Stimulated activated CD8-positive, alpha-beta memory T cell treated with anti-CD3 and anti-CD28 coated beads, Interleukin-15, amount 100 ng/mL, for 24 hours (primary cell): ENCODE results near the gene CENPA.
"Not testable (repeated sequence)": the region's sequence is repeated elsewhere in the genome, so short reads cannot be mapped to it uniquely, and the experiment has no call there.

Experiments
- DNase-seq: peaks from one replicate; pipeline ENCODE4 v3.0.0-alpha.2; 2020; ENCODE audit warnings: low read depth

CENPA gene

DNA sequence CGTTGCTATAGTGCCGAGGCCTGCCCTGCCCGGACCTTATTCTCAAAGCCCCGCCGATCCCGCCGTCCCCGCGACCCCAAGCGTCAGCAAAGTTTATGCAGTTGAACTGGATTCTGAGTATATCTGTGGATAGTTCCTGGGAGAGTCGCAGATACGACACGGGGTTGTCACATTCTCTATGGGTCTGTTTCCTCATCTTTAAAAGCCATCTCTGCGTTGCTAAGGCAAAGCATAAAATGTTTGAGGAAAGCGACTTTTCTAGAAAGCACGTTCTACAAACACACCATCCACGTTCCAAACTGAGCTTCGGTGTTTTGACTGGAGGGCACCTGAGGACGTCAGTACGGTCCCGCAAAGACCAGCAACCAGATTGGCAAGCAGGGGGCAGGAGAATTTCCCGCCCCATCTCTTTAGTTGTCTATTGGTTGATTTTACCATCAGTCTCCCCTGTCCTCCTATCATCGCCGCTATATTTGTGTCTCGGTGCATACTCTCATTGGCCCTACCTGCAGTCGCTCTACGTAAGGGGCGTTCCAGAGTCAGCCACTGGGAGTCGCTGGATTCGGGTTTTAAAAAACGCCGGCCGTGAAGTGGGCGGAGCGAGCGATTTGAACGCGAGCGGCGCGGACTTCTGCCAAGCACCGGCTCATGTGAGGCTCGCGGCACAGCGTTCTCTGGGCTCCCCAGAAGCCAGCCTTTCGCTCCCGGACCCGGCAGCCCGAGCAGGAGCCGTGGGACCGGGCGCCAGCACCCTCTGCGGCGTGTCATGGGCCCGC, at the start of gene CENPA:
Gene CENPA, plus strand, starts transcription at position 626 of the 776 bp plus-strand sequence. Its CDS starts 141 bp downstream, at position 767.
- peak; percentile 77 for DNase-seq

DNA sequence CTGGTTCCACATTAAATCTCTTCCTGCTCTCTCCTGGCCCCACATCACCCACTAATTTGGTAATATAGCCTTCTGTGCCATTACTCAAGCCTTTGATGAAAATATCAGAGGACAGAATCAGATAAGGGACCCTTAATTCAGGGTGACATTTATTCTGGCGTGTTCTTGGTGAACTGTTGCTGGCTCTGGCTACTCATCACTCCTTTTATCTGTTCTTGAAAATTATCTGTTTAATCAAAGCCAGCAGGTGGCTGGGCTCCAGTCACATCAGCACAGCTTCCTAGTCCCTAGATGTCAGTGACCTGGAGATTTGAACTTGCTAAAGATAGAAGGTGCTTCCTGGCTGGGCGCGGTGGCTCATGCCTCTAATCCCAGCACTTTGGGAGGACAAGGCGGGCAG, 48.6 kb upstream of the CENPA start:
- no peak for DNase-seq

DNA sequence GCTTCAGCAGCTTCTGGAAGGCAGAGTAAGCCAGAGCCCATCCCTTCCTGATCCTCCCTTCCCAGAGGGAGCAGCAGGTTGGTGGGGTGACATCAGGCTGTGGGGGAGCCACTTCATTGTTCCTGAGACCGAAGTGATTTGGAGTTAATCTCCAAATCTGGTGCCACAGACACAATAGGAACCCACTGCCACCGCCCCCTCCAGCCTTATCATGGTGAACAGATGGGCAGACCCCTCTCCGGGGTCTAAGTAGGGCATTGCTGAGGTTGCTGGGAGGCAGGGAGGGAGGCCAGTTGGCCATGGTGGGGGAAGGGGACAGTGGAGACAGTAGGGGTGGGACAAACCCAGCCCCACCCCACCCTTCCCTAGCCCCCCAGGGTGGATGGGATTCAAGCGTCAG, 47.4 kb upstream of the CENPA start:
- DNase-seq: no peak

DNA sequence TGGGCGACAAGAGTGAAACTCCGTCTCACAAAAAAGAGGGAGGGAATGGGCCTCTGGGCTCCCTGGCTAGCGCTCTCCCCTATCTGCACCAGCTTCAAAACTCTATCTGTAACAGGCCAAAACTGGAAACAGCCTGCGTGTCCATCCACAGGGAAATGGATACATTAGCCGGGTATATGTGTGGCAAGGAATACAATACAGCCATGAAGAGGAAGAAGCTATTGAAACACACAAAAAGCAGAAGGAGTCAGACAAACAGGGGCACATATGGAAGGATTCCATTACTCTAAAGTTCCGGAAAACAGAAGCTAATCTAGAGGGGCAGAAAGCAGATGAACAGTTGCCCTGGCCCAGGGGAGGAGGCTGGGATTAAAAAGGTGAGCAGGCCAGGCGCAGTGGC, 46.3 kb upstream of the CENPA start:
- no peak for DNase-seq

DNA sequence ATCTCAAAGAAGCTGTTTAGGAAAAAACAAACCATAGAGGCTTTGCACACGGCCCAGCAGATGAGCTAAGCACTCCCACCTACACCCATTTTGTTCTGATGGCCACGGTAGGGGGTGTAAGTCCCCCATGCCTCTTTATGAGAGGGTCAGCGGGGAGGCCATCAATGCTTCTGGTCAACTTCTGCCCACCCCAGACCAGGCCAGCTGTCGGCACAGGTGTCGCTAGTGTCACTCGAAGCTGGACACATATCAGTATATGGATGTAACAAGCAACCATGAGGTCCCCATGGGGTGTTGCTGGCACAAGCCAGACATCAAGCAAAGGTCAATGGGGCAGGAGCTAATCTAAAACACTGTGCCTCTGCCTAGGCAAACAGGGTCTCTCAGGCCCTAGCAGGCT, 45.5 kb upstream of the CENPA start:
- no peak for DNase-seq

DNA sequence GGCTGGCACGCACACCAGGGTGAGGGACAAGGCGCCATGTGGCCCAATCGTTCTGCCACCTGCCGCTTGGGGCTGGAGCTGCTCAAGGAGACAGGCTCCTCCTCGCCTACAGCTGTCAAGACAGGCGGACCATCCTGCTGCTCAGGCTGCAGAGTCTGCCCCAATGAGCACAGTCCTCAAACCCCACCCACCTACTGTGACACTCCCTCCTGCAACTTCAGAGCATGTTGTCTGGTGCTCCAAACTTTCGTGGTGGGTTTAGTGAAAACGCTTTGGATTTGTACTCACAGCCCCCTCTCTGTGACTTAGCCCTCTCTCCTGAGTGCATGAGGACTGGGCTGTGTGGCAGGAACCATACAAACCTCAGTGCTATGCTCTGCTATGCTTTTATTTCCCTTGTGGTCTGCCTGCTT, 45.0 kb upstream of the CENPA start:
- DNase-seq: no peak

DNA sequence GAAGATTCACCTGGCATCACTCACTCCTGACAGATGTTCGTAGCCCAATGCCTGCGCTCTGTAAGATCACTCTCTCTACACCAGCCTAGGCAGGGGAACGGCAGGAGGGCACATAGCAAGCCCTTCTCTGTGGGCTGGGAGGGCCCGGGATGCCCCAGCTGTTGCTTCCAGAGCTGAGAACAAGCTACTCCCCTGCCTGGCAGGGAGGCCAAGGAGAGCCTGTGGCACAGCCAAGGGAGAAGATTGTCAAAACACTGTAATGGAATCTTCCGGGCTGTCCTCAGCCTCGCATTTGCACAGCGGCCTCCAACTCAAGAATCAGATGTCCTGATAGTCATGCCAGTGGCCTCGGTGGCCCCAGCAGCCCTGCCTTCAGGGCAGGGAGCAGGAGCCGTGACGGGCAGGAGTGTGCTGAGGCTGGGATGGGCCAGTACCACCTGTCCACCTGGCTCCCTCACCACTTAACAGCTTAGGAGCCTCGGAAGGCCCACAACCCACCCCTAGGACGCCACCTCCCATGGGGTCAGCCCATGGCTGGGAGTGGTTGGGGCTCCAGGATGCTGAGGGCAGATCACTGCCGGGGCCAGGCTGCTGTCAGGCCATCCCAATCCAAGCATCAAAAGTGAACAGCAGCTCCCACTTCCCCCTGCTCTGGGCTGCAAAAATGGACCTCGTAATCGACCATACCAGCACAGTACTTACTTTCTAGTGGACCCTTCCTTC, 43.6 kb upstream of the CENPA start:
- DNase-seq: no peak

DNA sequence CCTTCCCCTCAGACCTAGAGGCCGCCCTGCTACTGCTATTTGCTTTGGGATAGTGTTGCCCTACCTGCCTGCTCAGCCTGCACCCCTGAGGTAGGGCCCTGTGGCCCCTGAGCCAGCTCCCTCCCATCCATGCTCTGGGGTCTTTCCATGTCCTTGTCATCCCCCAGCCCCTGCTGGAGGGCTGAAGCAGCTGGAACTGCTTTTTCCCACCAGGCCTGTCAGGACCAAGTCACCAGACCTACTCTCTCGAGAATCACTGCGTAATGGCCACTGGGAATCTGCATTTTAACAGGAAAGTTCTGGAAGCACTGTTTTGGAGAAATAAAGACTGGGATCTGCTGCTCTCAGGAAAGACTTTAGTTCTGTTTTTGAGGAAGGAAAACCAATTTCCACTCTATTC, 42.0 kb upstream of the CENPA start:
- no peak for DNase-seq

DNA sequence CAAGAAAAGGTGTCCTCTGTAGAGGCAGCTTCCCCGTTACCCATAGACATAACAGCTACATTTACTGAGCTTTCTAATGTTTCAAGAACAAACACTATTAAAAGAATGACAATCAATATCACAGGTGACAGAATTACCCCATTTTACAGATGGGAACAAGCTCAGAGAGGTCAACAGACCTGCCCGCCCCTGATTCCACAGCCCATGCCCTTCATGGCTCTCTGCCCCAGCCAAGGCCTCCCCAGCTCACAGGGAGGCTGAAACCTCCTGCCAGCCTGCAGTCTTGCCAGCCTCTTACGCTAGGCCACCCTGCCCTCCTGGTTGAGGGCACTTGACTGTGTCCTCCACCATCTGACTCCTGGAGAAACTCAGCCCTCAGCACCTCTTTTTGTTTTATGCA, 40.9 kb upstream of the CENPA start:
- no peak for DNase-seq

DNA sequence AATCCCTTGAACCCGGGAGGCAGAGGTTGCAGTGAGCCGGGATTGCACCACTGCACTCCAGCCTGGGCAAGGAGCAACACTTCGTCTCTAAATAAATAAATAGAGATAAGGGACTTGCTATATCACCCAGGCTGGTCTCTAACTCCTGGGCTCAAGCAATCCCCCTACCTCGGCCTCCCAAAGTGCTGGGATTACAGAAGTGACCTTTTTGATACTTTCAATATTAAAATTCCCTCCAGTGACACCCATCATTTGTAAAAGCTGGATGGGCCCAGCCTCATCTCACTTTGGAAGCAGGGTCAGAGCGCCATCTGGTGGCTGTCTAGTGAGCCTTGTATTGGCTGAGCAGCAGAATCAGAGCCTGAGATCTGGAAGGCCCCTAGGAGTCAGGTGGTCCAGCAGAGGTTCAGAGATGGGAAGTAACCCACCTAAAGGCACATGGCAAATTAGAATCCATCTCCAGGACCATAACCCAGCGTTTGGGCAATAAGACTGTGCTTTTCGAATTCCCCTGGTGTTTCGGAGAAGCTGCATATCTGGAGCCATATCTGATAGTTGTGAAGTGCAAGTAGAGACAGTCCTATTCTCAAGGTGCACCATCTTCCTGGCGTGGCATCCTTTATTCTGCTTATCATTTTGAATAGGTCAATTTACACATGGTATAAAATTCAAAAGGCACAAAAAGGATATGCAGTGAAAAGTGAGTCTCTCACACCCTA, 40.1 kb upstream of the CENPA start:
- peak; percentile 68 for DNase-seq

DNA sequence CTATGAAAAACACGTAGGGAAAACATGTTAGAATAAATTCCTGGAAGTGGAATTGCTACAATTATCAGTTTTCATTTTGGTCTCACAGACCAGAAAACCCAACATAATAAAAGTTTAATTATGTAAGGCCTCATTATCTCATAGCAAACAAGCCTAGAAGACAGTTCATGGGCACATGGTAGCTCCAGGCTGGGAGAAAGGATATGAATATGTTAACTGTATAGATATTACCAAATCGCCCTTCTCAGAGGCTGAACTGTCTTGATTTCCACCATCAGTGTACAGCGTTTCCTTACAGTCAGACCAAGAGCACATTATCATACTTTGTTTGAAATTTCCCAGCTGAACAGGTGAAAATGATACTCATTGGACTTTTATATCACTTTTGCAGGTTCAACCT, 38.9 kb upstream of the CENPA start:
- DNase-seq: no peak

DNA sequence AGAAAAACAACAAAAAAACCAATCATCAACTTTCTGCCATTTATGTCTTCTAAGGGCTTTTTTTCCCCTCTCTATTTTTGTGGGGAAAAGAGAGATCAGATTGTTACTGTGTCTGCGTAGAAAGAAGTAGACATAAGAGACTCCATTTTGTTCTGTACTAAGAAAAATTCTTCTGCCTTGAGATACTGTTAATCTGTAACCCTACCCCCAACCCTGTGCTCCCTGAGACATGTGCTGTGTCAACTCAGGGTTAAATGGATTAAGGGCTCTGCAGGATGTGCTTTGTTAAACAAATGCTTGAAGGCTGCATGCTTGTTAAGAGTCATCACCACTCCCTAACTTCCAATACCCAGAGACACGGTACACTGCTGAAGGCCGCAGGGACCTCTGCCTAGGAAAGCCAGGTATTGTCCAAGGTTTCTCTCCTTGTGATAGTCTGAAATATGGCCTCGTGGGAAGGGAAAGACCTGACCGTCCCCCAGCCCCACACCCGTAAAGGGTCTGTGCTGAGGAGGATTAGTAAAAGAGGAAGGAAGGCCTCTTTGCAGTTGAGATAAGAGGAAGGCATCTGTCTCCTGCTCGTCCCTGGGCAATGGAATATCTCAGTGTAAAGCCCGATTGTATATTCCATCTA, 36.0 kb upstream of the CENPA start:
- DNase-seq: not testable (repeated sequence)

DNA sequence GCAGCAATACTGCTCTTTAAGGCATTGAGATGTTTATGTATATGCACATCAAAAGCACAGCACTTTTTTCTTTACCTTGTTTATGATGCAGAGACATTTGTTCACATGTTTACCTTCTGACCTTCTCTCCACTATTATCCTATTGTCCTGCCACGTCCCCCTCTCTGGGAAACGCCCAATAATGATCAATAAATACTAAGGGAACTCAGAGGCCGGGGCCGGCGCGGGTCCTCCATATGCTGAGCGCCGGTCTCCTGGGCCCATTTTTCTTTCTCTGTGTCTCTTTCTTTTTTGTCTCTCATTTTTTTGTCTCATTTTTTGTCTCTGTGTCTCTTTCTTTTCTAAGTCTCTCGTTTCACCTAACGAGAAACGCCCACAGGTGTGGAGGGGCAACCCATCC, 35.4 kb upstream of the CENPA start:
- DNase-seq: not testable (repeated sequence)

DNA sequence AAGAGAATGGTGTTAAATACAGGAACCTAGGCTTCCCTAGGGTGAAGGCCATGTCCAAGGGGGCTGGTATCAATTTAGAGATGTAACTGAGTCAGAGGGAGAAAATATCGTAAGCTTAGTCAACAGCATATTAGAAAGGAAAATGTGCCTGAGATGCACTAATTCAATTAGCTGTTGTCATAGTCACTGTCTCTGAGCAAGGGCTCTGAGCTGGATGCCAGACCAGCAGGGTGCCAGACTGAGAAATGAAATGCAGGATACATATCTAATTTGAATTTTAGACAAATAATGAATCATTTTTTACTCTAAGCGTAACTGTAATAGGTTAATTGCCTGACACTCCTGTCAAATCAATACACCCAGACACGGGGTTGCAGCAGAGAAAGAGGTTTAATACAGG, 33.2 kb upstream of the CENPA start:
- no peak for DNase-seq

DNA sequence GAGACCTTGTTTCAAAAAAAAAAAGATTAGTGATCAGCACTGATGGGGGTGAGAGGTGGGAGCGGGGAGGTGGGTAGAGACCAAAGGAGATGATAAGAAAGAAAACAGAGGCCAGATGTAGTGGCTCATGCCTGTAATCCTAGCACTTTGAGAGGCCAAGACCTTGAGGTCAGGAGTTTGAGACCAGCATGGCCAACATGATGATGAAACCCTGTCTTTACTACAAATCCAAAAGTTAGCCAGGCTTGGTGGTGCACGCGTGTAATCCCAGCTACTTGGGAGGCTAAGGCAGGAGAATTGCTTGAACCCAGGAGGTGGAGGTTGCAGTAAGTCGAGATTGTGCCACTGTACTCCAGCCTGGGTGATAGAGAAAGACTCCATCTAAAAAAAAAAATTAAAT, 31.3 kb upstream of the CENPA start:
- DNase-seq: no peak

DNA sequence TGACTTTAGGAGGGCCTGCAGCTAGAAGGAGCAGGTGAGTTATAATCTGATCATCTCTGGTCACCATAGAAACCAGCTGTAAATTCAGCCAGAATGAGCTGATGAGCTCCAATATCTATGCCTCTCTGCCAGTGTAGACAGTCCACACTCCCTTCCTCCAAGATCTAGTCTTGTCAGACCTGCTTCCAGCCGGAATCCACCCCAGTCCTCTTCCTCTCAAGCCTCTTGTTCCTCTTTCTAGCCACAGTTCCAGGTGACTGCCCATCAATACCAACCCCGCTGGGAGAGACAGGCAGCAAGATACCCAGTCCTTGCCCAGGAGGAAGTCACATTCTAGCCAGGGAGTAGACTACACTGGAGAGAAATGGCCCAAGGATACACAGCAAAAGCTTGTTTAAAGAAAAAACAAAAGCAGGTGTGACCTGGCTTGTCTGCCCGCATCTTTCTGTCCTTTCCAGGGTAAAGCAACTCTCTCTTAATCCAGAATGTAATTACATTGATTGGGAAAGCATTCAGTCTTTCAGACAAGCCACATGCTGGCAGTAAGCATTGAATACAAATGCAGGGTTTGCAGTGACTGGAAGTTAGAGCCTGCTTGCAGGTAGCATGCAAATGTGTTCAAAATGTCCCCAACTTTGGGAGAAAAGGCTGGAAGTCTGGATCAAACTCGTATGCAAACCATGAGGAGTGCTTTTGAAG, 30.7 kb upstream of the CENPA start:
- no peak for DNase-seq

DNA sequence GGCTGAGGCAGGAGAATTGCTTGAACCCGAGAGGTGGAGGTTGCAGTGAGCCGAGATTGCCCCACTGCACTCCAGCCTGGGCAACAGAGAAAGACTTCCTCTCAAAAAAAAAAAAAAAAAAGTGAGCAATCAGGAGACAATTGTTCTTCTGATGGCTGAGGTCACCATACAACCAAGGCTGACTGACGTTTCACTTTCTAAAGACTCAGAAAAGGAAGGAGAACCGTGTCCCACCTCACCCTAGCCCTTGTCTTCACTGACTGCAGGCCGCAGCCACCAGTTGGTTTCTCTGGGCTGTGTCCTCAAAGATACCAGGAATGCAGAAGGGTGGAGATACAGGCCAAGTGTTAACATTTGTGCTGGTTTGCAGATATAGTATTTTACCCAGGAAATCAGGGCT, 29.5 kb upstream of the CENPA start:
- DNase-seq: no peak

DNA sequence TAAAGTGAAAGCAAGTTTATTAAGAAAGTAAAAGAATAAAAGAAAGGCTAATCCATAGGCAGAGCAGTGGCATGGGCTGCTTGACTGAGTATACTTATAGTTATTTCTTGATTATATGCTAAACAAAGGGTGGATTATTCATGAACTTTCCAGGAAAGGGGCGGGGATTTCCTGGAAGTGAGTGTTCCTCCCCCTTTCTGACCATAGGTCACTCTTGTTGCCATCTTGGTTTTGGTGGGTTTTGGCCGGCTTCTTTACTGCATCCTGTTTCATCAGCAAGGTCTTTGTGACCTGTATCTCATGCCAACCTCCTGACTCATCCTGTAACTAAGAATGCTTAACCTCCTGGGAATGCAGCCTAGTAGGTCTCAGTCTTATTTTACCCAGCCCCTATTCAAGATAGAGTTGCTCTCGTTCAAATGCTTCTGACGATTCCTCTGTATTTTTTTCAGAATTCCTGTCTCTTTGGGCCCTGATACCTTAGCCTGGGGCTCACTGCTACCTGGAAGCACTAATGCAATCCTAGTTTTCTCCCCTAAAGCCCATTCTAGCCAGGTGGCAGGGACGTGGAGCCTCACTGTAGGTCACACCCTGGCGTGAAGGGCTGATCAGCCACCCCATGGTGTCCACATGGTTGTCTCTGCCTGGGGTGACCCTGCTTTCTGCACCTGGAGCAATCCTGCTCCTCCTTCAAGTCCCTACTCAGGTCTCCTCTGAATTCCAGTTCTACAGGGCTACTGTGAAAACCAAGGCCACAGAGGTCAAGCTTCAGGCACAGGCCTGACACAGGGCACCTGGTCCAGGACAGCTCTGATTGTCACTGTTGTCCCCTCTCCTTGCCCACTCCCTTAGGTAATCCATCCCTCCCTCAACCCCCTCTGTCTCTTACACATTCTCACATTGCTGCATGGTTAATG, 27.7 kb upstream of the CENPA start:
- DNase-seq: no peak

DNA sequence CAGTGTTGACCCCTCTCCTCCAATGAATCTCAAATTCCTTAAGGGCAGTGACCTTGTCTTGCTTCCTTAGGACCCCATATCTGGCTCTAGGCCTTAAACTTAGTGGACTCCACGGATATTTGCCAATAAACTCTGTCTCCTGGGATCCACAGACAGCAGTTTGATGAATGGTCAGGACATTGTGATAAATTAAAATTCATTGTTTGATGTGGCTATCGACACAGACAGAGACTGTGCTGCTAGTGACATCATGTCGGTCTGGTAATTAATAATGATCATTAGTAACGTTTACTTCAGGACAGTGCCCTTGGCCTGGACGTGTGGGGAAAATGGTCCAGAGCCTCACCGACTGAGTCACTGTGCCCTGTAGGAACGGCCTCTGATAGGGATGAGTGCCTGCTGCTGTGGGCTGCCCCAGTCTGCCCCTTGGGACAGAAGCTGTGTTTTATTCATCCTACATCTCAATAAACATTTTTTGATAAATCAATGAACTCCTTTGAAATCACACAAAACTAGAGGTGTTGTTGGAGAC, 27.0 kb upstream of the CENPA start:
- DNase-seq: no peak

DNA sequence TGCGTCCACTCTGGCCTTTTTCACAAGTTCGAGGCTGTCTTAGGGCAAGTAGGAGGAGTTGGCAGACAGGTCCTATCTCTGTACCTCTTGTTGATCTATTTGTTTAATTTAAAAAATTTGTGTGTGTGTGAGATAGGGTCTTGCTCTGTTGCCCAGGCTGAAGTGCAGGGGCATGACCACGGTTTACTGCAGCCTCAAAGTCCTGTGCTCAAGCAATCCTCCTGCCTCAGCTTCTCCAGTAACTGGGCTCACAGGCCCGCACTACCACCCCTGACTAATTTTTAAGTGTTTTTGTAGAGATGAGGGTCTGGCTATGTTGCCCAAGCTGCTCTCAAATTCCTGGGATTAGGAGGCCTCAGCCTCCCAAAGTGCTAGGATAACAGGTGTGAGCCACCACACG, 26.0 kb upstream of the CENPA start:
- DNase-seq: no peak

DNA sequence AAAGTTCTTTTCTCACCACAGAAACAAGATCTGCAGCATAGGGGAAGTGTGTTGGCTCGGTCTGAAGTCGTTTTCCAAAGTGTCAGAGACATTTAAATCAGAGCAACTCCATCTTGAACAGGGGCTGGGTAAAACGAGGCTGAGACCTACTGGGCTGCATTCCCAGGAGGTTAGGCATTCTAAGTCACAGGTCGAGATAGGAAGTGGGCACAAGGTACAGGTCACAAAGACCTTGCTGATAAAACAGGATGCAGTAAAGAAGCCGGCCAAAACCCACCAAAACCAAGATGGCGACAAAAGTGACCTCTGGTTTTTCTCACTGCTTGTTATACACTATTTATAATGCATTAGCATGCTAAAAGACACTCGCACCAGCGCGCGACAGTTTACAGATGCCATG, 24.9 kb upstream of the CENPA start:
- not testable (repeated sequence) for DNase-seq
